GM21360 (cell line): ENCODE results near the gene GFAP.

ENCODE experiments used
- ATAC-seq: cut with Tn5 transposase; IDR thresholded peaks from one replicate; pipeline ENCODE4 v1.9.1; 2021; ENCODE audit warnings: mild to moderate bottlenecking, moderate library complexity; ENCODE audit not compliant: unreplicated experiment

GFAP gene

GRCh38 chr17:44932096-44932786 lies 16.9 kb upstream of the GFAP start:
- ATAC-seq, result no peak

GRCh38 chr17:44931376-44931775 lies 16.1 kb upstream of the GFAP start:
- ATAC-seq, result no peak

GRCh38 chr17:44930667-44931066 lies 15.4 kb upstream of the GFAP start:
- ATAC-seq, result no peak

- no peak for ATAC-seq
Observed at GRCh38 chr17:44928950-44929720, 13.8 kb upstream of the GFAP start.

- ATAC-seq, result no peak
Observed at GRCh38 chr17:44928136-44928535, 12.8 kb upstream of the GFAP start.

- no peak for ATAC-seq
Observed at GRCh38 chr17:44927696-44928095, 12.4 kb upstream of the GFAP start.

GRCh38 chr17:44926821-44927525 lies 11.7 kb upstream of the GFAP start:
- ATAC-seq, result no peak

- ATAC-seq, result no peak
Observed at GRCh38 chr17:44925731-44926697, 10.7 kb upstream of the GFAP start.

- ATAC-seq, result no peak
Observed at GRCh38 chr17:44924107-44924544, 8.8 kb upstream of the GFAP start.

- no peak for ATAC-seq
Observed at GRCh38 chr17:44922746-44923470, 7.6 kb upstream of the GFAP start.

GRCh38 chr17:44922136-44922535 lies 6.8 kb upstream of the GFAP start:
- ATAC-seq, result no peak

- no peak for ATAC-seq
Observed at GRCh38 chr17:44921122-44921882, 6.0 kb upstream of the GFAP start.

- no peak for ATAC-seq
Observed at GRCh38 chr17:44920565-44920940, 5.3 kb upstream of the GFAP start.

- peak; percentile 67 for ATAC-seq
Observed at GRCh38 chr17:44919885-44920564, 4.7 kb upstream of the GFAP start.

GRCh38 chr17:44919411-44919810 lies 4.1 kb upstream of the GFAP start:
- no peak for ATAC-seq

GRCh38 chr17:44918006-44918405 lies 2.7 kb upstream of the GFAP start:
- no peak for ATAC-seq

- ATAC-seq, result no peak
Observed at GRCh38 chr17:44917456-44917855, 2.2 kb upstream of the GFAP start.

GRCh38 chr17:44916781-44917241 lies 1.5 kb upstream of the GFAP start:
- ATAC-seq, result no peak
